OCI-LY3 (cell line): ENCODE measurements around the gene SEPTIN10.

Experiments used
- CTCF ChIP-seq: fragments of 200-600, 300-600 bp; sonication (generic); IDR thresholded peaks from 2 replicates; pipeline ENCODE4 v1.5.1; 2014; ENCODE audit warnings: antibody characterized with exemption, low read length, low read depth
- EZH2phosphoT487 ChIP-seq: fragments of 200-600 bp; shearing (Covaris generic); IDR thresholded peaks from 2 replicates; pipeline ENCODE4 v1.6.1; 2018; ENCODE audit warnings: antibody characterized with exemption, mixed run types, low read depth

DNA sequence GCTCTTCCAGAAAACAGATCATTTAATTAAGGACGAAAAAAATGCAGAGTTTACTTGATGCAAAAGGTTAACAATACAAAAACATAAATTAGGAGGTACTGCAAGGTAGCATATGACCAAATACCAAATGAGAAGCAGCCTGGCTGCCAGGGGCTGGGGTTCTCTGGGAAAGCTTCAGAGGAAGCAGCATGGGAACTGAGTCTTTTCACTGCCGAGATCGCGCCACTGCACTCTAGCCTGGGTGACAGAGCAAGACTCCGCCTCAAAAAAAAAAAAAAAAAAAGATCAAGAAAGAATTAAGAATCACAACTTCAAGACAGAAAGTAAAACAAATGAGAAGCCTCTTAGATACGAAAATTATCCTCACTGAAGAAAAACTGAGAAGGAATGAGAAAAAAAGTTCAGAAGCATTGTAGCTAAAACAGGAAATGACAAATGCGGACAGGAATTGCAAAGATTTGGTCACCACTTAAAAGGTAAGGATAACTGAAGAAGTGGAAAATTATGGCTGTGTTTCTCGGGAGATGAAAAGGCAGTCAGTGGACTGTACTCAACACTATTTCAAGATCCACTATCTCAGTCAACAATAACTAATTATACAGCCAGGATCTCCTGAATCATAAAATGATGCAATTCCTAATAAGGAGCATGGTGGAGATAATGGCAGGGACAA lies 4.3 kb downstream of the SEPTIN10 start:
- no peak for TF ChIP-seq CTCF
- no peak for TF ChIP-seq EZH2phosphoT487
